Measurements from ENCODE around the gene MAN1B1.

MAN1B1 gene

DNA sequence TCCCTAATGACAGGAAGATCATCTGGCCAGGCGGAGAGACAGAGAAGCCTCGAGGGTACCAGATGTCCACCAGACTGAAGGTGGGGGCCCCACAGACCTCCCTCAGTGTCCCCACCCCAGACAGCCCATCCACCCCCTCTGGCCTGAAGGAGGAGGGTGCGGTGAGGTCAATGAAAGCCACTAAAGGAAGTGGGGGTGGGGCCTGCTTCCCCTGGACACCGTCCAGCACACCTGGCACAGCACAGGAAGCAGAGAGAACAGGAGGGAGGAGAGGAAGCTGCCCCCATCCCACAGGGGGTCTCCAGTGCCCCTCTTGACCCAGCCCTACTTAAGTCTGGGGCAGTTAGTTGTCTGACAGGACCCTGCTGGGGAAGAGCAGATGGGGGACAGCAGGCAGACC, 71.8 kb downstream of the MAN1B1 start:
- H3K4me3 ChIP-seq (replicated peaks; ENCODE audit: insufficient read depth, low read length), result no peak overlapping the region
- peaks cover 60% of the 10 kb centered on the region for H3K27me3 ChIP-seq (ENCODE audit: insufficient read depth, poor library complexity, severe bottlenecking)
- no peak overlapping the region for H3K27ac ChIP-seq (replicated peaks)
- DNase-seq (ENCODE audit: low read depth in 1 of 2, low spot score in 1 of 2), result no peak
- no peak for TF ChIP-seq POLR2AphosphoS5 (IDR thresholded peaks at IDR 0.05; ENCODE audit: low read depth)
- no peak for TF ChIP-seq GABPA (IDR thresholded peaks at IDR 0.05; ENCODE audit: low read depth)
- TF ChIP-seq, protein P1, sequence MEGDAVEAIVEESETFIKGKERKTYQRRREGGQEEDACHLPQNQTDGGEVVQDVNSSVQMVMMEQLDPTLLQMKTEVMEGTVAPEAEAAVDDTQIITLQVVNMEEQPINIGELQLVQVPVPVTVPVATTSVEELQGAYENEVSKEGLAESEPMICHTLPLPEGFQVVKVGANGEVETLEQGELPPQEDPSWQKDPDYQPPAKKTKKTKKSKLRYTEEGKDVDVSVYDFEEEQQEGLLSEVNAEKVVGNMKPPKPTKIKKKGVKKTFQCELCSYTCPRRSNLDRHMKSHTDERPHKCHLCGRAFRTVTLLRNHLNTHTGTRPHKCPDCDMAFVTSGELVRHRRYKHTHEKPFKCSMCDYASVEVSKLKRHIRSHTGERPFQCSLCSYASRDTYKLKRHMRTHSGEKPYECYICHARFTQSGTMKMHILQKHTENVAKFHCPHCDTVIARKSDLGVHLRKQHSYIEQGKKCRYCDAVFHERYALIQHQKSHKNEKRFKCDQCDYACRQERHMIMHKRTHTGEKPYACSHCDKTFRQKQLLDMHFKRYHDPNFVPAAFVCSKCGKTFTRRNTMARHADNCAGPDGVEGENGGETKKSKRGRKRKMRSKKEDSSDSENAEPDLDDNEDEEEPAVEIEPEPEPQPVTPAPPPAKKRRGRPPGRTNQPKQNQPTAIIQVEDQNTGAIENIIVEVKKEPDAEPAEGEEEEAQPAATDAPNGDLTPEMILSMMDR (IDR thresholded peaks at IDR 0.05; ENCODE audit: insufficient read depth, low read length), result no peak
- TF ChIP-seq, protein P2, sequence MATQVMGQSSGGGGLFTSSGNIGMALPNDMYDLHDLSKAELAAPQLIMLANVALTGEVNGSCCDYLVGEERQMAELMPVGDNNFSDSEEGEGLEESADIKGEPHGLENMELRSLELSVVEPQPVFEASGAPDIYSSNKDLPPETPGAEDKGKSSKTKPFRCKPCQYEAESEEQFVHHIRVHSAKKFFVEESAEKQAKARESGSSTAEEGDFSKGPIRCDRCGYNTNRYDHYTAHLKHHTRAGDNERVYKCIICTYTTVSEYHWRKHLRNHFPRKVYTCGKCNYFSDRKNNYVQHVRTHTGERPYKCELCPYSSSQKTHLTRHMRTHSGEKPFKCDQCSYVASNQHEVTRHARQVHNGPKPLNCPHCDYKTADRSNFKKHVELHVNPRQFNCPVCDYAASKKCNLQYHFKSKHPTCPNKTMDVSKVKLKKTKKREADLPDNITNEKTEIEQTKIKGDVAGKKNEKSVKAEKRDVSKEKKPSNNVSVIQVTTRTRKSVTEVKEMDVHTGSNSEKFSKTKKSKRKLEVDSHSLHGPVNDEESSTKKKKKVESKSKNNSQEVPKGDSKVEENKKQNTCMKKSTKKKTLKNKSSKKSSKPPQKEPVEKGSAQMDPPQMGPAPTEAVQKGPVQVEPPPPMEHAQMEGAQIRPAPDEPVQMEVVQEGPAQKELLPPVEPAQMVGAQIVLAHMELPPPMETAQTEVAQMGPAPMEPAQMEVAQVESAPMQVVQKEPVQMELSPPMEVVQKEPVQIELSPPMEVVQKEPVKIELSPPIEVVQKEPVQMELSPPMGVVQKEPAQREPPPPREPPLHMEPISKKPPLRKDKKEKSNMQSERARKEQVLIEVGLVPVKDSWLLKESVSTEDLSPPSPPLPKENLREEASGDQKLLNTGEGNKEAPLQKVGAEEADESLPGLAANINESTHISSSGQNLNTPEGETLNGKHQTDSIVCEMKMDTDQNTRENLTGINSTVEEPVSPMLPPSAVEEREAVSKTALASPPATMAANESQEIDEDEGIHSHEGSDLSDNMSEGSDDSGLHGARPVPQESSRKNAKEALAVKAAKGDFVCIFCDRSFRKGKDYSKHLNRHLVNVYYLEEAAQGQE (IDR thresholded peaks at IDR 0.05; ENCODE audit: insufficient replicate concordance, low read depth), result no peak
- no peak for TF ChIP-seq SPI1 (IDR thresholded peaks at IDR 0.05; ENCODE audit: borderline replicate concordance, low read depth)
